Endothelial cell of umbilical vein (primary cell): ENCODE results near the gene TGFBI. TPM values are rescaled to one million over a fixed set of nuclear protein-coding genes. Genes with fewer than 3 reads are reported as not detected.

ENCODE experiments used
- BruUV-seq: library from RNA; stranded (reverse); fragments of 400-500 nt; replicated peaks from 2 replicates; lab custom pipeline; 2021; lab: Mats Ljungman, UMichigan
- CTCF ChIA-PET: fragments of 300-600, 350-600 bp; sonication (Branson Sonifier 250); formaldehyde crosslinking; loops from one replicate; lab custom pipeline; 2021; ENCODE audit warnings: antibody characterized with exemption, inconsistent platforms; lab: Charles Lee
- POLR2A ChIA-PET: fragments of 300-600, 350-600 bp; sonication (Branson Sonifier 250); formaldehyde crosslinking; loops from one replicate; lab custom pipeline; 2021; ENCODE audit warnings: antibody characterized with exemption, inconsistent platforms; lab: Charles Lee
- DNase-seq: peaks from one replicate; pipeline ENCODE4 v3.0.0-alpha.2; 2011; ENCODE audit warnings: low read depth, low spot score
- FAIRE-seq: peaks from 2 replicates; lab custom pipeline; 2011; peaks lifted over from hg19 to GRCh38; lab: Jason Lieb, UNC
- H2AFZ ChIP-seq: 2 replicates; pipeline ENCODE4 v1.6.0; 2012; ENCODE audit warnings: low read depth, low read length, control low read depth, inconsistent platforms
- H3K27ac ChIP-seq: 2 replicates; pipeline ENCODE4 v1.5.1; 2011; ENCODE audit warnings: low read depth, mild to moderate bottlenecking, control low read depth, low read length, moderate library complexity; ENCODE audit not compliant: insufficient read depth
- H3K27me3 ChIP-seq, 2 experiments: 2 replicates each; pipeline versions ENCODE4 v1.6.0 to v1.6.1; 2011; ENCODE audit warnings: low read length in 2 of 2, mixed read lengths in 1 of 2; ENCODE audit not compliant: control insufficient read depth in 2 of 2, insufficient read depth in 2 of 2
- H3K36me3 ChIP-seq, 2 experiments: 2 replicates in 1 of 2; 3 replicates in 1 of 2; pipeline ENCODE4 v1.5.1; 2011; ENCODE audit warnings: low read length in 2 of 2, mild to moderate bottlenecking in 1 of 2, moderate library complexity in 1 of 2; ENCODE audit not compliant: control insufficient read depth in 2 of 2, insufficient read depth in 2 of 2; ENCODE audit errors: extremely low read depth in 1 of 2
- H3K4me1 ChIP-seq: 3 replicates; pipeline ENCODE4 v1.5.1; 2011; ENCODE audit warnings: mild to moderate bottlenecking, low read length; ENCODE audit not compliant: control insufficient read depth, insufficient read depth; ENCODE audit errors: extremely low read depth
- H3K4me2 ChIP-seq: 2 replicates; pipeline ENCODE4 v1.6.1; 2011; ENCODE audit warnings: low read length, control low read depth, mixed read lengths; ENCODE audit not compliant: insufficient read depth
- H3K4me3 ChIP-seq, 3 experiments: fragments of 200-600 bp in 1 of 3; sonication (generic), shearing (Covaris generic) in 1 of 3; replicated peaks in 1 of 3; 2 replicates each; pipeline ENCODE4 v1.5.1; 2011 to 2016; ENCODE audit warnings: control low read depth in 3 of 3, low read length in 3 of 3, mild to moderate bottlenecking in 2 of 3, inconsistent platforms in 1 of 3, low read depth in 1 of 3, moderate library complexity in 1 of 3; ENCODE audit not compliant: insufficient read depth in 1 of 3
- H3K79me2 ChIP-seq: 2 replicates; pipeline ENCODE4 v1.6.0; 2012; ENCODE audit warnings: low read length, inconsistent platforms; ENCODE audit not compliant: control insufficient read depth, insufficient read depth
- H3K9ac ChIP-seq: replicated peaks from 2 replicates; pipeline ENCODE3; 2011; ENCODE audit warnings: low read length, control low read depth; ENCODE audit not compliant: insufficient read depth; ENCODE audit errors: extremely low read depth
- H3K9me1 ChIP-seq: replicated peaks from 3 replicates; pipeline ENCODE4 v1.6.0; 2011; ENCODE audit warnings: mild to moderate bottlenecking, low read length; ENCODE audit not compliant: control insufficient read depth, insufficient read depth; ENCODE audit errors: extremely low read depth
- H3K9me3 ChIP-seq: replicated peaks from 2 replicates; pipeline ENCODE4 v1.5.1; 2012; ENCODE audit warnings: low read length, inconsistent platforms; ENCODE audit not compliant: control insufficient read depth, insufficient read depth
- H4K20me1 ChIP-seq: replicated peaks from 2 replicates; pipeline ENCODE3; 2011; ENCODE audit warnings: mild to moderate bottlenecking, low read length; ENCODE audit not compliant: control insufficient read depth, insufficient read depth; ENCODE audit errors: extremely low read depth
- EZH2 ChIP-seq: IDR thresholded peaks from 2 replicates; pipeline ENCODE4 v1.6.1; 2012; ENCODE audit warnings: borderline replicate concordance, low read depth, mild to moderate bottlenecking, moderate library complexity, low read length, inconsistent platforms; ENCODE audit not compliant: severe bottlenecking
- FOS ChIP-seq: IDR thresholded peaks from 2 replicates; pipeline ENCODE4 v1.6.1; 2011; ENCODE audit warnings: mild to moderate bottlenecking, low read length, moderate library complexity, borderline replicate concordance; ENCODE audit not compliant: insufficient read depth
- GATA2 ChIP-seq: IDR thresholded peaks from 2 replicates; pipeline ENCODE4 v1.7.0; 2011; ENCODE audit warnings: low read depth, mild to moderate bottlenecking, moderate library complexity, mixed read lengths, low read length; ENCODE audit not compliant: insufficient read length, insufficient read depth
- JUN ChIP-seq: IDR thresholded peaks from 2 replicates; pipeline ENCODE4 v1.6.1; 2011; ENCODE audit warnings: borderline replicate concordance, low read depth; ENCODE audit not compliant: insufficient read length, insufficient read depth
- MYC ChIP-seq: IDR thresholded peaks from one replicate; pipeline ENCODE4 v1.6.1; 2011; ENCODE audit warnings: mild to moderate bottlenecking, low read depth, low read length
- POLR2A ChIP-seq: IDR thresholded peaks from 2 replicates; pipeline ENCODE4 v1.6.1; 2012; ENCODE audit warnings: low read depth, mild to moderate bottlenecking, control low read depth, low read length
- POLR2AphosphoS5 ChIP-seq: IDR thresholded peaks from 2 replicates; pipeline ENCODE4 v1.6.1; 2012; ENCODE audit warnings: low read depth, mild to moderate bottlenecking, control low read depth, low read length, moderate library complexity; ENCODE audit not compliant: insufficient read depth
- dilution Hi-C: fragments of 300-500 bp; cut with MboI; formaldehyde crosslinking; loops from one replicate; pipeline ENCODE4 v1.15.0; 2019; ENCODE audit warnings: low sequenced_read_pairs; ENCODE audit not compliant: extremely low pct_ligation_motif_present
- intact Hi-C: fragments of 100-400 bp; cut with micrococcal nuclease; formaldehyde crosslinking; loops from one replicate; pipeline ENCODE4 v1.10.0; 2022
- polyA plus RNA-seq, 4 experiments: library from polyadenylated mRNA; depleted of rRNA in 3 of 4; stranded (reverse) in 3 of 4; unstranded in 1 of 4; fragments of >200 nt; gene quantifications; 2 replicates each; pipeline versions ENCODE4 v1.2.1 to v1.2.3, GENCODE V29; 2011 to 2012; ENCODE audit warnings: missing spikeins in 1 of 4
- total RNA-seq: library from RNA; stranded (reverse); gene quantifications from 2 replicates; pipeline ENCODE4 v1.2.3, GENCODE V29; 2021
- TF ChIP-seq, protein P1 (sequence below), 2 donors: IDR thresholded peaks; 1 replicate in 1 of 2; 2 replicates in 1 of 2; pipeline ENCODE4 v1.5.1; 2011; ENCODE audit warnings: low read length in 2 of 2, mild to moderate bottlenecking in 2 of 2, moderate library complexity in 2 of 2, control low read depth in 1 of 2, inconsistent platforms in 1 of 2, low read depth in 1 of 2; ENCODE audit not compliant: insufficient read depth in 1 of 2; ENCODE audit errors: extremely low read depth in 1 of 2
- TF ChIP-seq, protein P2 (sequence below): IDR thresholded peaks from 2 replicates; pipeline ENCODE4 v1.6.1; 2011; ENCODE audit not compliant: insufficient read depth, insufficient read length

TGFBI gene
- total and polyA plus RNA-seq, 2 donors (not counting 3 experiments of a cell fraction or from before 2014, with no cell fraction given) = 6.5 to 18.9 TPM

DNA sequence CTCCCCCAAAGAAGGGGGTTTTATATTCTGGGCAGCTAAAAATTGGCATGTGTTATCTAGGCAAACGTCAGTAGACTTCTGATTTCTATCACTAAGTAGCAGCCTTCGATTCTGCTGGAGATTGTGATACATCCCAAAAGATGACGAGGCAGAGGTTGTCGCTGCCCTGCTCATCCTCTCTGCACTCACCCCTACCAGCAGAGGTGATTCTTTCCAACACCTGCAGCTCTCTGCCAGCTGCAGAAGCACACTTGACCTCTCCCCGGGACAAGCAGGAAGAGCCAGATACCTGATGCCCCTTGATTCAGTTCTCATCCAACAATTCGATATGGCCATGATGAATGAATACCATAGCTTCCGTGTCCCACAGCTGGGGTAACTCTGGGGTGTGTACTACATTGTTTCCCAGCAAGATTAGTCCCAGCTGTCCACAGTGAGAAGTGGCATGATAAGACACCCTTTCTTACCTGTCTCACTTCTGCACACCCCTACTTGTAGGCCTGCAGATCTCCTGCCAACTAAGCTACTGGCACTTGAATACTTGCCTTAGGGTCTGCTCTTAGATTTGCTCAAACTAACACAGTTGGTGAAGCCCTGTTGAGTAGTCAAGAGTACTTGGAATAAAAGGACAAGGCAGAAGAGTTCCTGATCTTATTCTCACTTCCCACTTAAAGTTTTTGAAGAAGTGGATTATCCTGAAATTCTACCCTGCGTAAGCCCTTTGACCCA lies 66.3 kb downstream of the TGFBI start:
- Histone ChIP-seq H3K36me3 (no peaks in the 10 kb centered on the region), H3K79me2 (no peaks in the 10 kb centered on the region), H3K4me2 (no peak overlapping the region), H2AFZ (no peak overlapping the region), H3K27ac (no peak overlapping the region), H3K4me3 (no peak overlapping the region), H3K9me1 (no peaks in the 10 kb centered on the region), H3K27me3 (peaks cover 17 to 35% of the 10 kb centered on the region in 2 experiments), H3K9me3 (no peaks in the 10 kb centered on the region), H4K20me1 (no peaks in the 10 kb centered on the region), H3K9ac (no peak overlapping the region), H3K4me1 (no peaks in the 10 kb centered on the region)
- no peak for FAIRE-seq
- ChIA-PET POLR2A (no interaction called here), CTCF (interaction anchor here (1.6 to 1.7 kb wide), 2 partner anchors 7 to 150 kb away, joined by 3 to 4 read pairs; no protein-coding TSS in a partner anchor)
- no peak for DNase-seq
- intact Hi-C loops (no loop called here), dilution Hi-C loops (no loop called here)
- no peak for TF ChIP-seq EZH2
- no peak for TF ChIP-seq GATA2
- no peak for TF ChIP-seq FOS
- TF ChIP-seq, protein P1, sequence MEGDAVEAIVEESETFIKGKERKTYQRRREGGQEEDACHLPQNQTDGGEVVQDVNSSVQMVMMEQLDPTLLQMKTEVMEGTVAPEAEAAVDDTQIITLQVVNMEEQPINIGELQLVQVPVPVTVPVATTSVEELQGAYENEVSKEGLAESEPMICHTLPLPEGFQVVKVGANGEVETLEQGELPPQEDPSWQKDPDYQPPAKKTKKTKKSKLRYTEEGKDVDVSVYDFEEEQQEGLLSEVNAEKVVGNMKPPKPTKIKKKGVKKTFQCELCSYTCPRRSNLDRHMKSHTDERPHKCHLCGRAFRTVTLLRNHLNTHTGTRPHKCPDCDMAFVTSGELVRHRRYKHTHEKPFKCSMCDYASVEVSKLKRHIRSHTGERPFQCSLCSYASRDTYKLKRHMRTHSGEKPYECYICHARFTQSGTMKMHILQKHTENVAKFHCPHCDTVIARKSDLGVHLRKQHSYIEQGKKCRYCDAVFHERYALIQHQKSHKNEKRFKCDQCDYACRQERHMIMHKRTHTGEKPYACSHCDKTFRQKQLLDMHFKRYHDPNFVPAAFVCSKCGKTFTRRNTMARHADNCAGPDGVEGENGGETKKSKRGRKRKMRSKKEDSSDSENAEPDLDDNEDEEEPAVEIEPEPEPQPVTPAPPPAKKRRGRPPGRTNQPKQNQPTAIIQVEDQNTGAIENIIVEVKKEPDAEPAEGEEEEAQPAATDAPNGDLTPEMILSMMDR (IDR thresholded peaks at IDR 0.05; ENCODE audit: extremely low read depth in 1 of 2, insufficient read depth in 1 of 2, low read depth in 1 of 2, low read length in 2 of 2) = no peak
- TF ChIP-seq, protein P2, sequence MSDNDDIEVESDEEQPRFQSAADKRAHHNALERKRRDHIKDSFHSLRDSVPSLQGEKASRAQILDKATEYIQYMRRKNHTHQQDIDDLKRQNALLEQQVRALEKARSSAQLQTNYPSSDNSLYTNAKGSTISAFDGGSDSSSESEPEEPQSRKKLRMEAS = no peak
- TF ChIP-seq POLR2A = no peak
- TF ChIP-seq POLR2AphosphoS5 = no peak
- TF ChIP-seq MYC = no peak
- TF ChIP-seq JUN = no peak
- BruUV-seq = no TSS peak
